ENCODE results near the gene APMAP.

APMAP gene

GRCh38 chr20:24960302-24960801 is 32.2 kb downstream of the APMAP start:
- no peak overlapping the region for H3K4me3 ChIP-seq (ENCODE audit: low read depth, low read length)
- in situ Hi-C loops (cut with HindIII; ENCODE audit: low sequenced_read_pairs): no loop called here
- no peak for DNase-seq (ENCODE audit: low read depth)
- TF ChIP-seq, protein P1, sequence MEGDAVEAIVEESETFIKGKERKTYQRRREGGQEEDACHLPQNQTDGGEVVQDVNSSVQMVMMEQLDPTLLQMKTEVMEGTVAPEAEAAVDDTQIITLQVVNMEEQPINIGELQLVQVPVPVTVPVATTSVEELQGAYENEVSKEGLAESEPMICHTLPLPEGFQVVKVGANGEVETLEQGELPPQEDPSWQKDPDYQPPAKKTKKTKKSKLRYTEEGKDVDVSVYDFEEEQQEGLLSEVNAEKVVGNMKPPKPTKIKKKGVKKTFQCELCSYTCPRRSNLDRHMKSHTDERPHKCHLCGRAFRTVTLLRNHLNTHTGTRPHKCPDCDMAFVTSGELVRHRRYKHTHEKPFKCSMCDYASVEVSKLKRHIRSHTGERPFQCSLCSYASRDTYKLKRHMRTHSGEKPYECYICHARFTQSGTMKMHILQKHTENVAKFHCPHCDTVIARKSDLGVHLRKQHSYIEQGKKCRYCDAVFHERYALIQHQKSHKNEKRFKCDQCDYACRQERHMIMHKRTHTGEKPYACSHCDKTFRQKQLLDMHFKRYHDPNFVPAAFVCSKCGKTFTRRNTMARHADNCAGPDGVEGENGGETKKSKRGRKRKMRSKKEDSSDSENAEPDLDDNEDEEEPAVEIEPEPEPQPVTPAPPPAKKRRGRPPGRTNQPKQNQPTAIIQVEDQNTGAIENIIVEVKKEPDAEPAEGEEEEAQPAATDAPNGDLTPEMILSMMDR (IDR thresholded peaks at IDR 0.05; ENCODE audit: low read depth, low read length, missing control alignments): no peak

- no peak for DNase-seq (ENCODE audit: low read depth)
- no peak overlapping the region for H3K4me3 ChIP-seq (ENCODE audit: low read depth, low read length)
- TF ChIP-seq, protein P1 (IDR thresholded peaks at IDR 0.05; ENCODE audit: low read depth, low read length, missing control alignments): no peak
- in situ Hi-C loops (cut with HindIII; ENCODE audit: low sequenced_read_pairs): no loop called here
Measured at GRCh38 chr20:24959591-24960301, 32.8 kb downstream of the APMAP start.

- in situ Hi-C loops (cut with HindIII; ENCODE audit: low sequenced_read_pairs): no loop called here
- no peak overlapping the region for H3K4me3 ChIP-seq (ENCODE audit: low read depth, low read length)
- no peak for DNase-seq (ENCODE audit: low read depth)
- TF ChIP-seq, protein P1 (IDR thresholded peaks at IDR 0.05; ENCODE audit: low read depth, low read length, missing control alignments): no peak
Measured at GRCh38 chr20:24958506-24959385, 33.8 kb downstream of the APMAP start.

DNA sequence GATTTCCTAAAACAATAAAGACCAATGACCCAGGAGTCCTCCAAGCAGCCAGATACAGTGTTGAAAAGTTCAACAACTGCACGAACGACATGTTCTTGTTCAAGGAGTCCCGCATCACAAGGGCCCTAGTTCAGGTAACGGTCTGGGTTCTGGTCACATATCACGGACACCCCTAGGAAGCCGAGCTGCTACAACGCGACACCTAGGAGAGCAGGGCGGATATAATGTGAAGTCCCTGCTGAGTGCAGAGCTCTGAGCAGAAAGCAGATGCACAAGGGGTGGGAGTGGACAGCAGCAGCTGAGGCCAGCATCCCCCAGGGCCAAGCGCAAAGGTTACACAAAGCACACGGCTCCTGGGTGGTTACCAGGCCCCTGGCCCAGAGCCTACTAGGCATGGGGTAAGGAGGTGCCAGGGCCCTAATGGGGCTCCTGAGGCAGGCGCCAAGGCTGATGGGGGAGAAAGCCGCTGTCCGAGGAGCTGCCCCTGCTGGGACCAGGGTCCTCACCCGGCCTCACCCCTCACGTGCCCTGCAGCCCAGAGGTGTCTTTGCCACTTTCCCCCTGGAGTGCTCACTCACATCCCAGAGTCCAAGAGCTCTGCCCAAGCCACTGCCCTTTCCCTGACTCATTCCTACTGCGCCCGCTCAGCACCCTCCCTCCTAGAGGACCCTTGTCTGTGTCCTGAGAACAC is 35.1 kb downstream of the APMAP start:
- TF ChIP-seq, protein P1 (IDR thresholded peaks at IDR 0.05; ENCODE audit: low read depth, low read length, missing control alignments): no peak
- no peak for DNase-seq (ENCODE audit: low read depth)
- H3K4me3 ChIP-seq (ENCODE audit: low read depth, low read length): no peak overlapping the region
- in situ Hi-C loops (cut with HindIII; ENCODE audit: low sequenced_read_pairs): no loop called here

- in situ Hi-C loops (cut with HindIII; ENCODE audit: low sequenced_read_pairs): no loop called here
- H3K4me3 ChIP-seq (ENCODE audit: low read depth, low read length): no peak overlapping the region
- TF ChIP-seq, protein P1 (IDR thresholded peaks at IDR 0.05; ENCODE audit: low read depth, low read length, missing control alignments): no peak
- DNase-seq (ENCODE audit: low read depth): no peak
Measured at GRCh38 chr20:24956001-24956841, 36.3 kb downstream of the APMAP start.
